K562 (cell line): ENCODE measurements around the gene TRIM33. TPM values are rescaled to one million over a fixed set of nuclear protein-coding genes. Genes with fewer than 3 reads are reported as not detected.

Experiments used
- ARID2 ChIP-seq: fragments of 450-650 bp; IDR thresholded peaks from 2 replicates; pipeline ENCODE4 v1.6.1; 2017; ENCODE audit warnings: antibody characterized with exemption, mild to moderate bottlenecking
- ATF7 ChIP-seq: fragments of 450-650 bp; IDR thresholded peaks from 2 replicates; pipeline ENCODE4 v1.7.1; 2014; ENCODE audit warnings: mild to moderate bottlenecking, moderate library complexity
- GTF2B ChIP-seq: IDR thresholded peaks from 2 replicates; pipeline ENCODE4 v1.6.1; 2011; ENCODE audit not compliant: insufficient read length; ENCODE audit errors: extremely low read depth
- HMBOX1 ChIP-seq: sonication (generic); IDR thresholded peaks from 2 replicates; pipeline ENCODE4 v1.6.1; 2016
- JUND ChIP-seq, 2 experiments: IDR thresholded peaks; 2 replicates in 1 of 2; 3 replicates in 1 of 2; pipeline ENCODE4 v1.6.1; 2011; ENCODE audit warnings: borderline replicate concordance in 2 of 2, low read depth in 2 of 2, low read length in 2 of 2, improper control_type of control experiment in 1 of 2, missing biosample characterization in 1 of 2, missing genetic modification characterization in 1 of 2, missing genetic modification reagents in 1 of 2
- KHSRP ChIP-seq: fragments of 450-650 bp; IDR thresholded peaks from 2 replicates; pipeline ENCODE4 v1.6.1; 2017
- MCM3 ChIP-seq: fragments of 450-650 bp; IDR thresholded peaks from 2 replicates; pipeline ENCODE4 v1.6.1; 2016
- MEF2A ChIP-seq: IDR thresholded peaks from 2 replicates; pipeline ENCODE4 v1.6.1; 2011; ENCODE audit warnings: low read depth, mild to moderate bottlenecking, low read length, moderate library complexity; ENCODE audit not compliant: control insufficient read depth
- SIN3A ChIP-seq, 2 experiments: fragments of 150-350 bp in 1 of 2; IDR thresholded peaks; 2 replicates each; pipeline ENCODE4 v1.6.1; 2011 to 2016; ENCODE audit warnings: borderline replicate concordance in 2 of 2, low read depth in 2 of 2, low read length in 2 of 2, mild to moderate bottlenecking in 2 of 2, moderate library complexity in 2 of 2; ENCODE audit not compliant: control insufficient read depth in 1 of 2
- SMAD1 ChIP-seq: fragments of 150-350 bp; IDR thresholded peaks from 2 replicates; pipeline ENCODE4 v1.6.1; 2014; ENCODE audit warnings: low read length, low read depth; ENCODE audit not compliant: partially characterized antibody
- SNRNP70 ChIP-seq: fragments of 200-400 bp; formaldehyde crosslinking; optimal IDR thresholded peaks from 2 replicates; pipeline ENCODE3; 2017; ENCODE audit warnings: low read depth, low read length
- SRSF9 ChIP-seq: fragments of 200-400 bp; formaldehyde crosslinking; IDR thresholded peaks from 2 replicates; pipeline ENCODE4 v1.6.1; 2017; ENCODE audit warnings: low read depth, low read length, borderline replicate concordance
- SUPT5H ChIP-seq: fragments of 450-650 bp; IDR thresholded peaks from 2 replicates; pipeline ENCODE4 v1.6.1; 2016
- ZNF143 ChIP-seq: sonication (generic); formaldehyde crosslinking; IDR thresholded peaks from 2 replicates; pipeline ENCODE4 v1.9.0; 2022; ENCODE audit warnings: mild to moderate bottlenecking, missing genetic modification reagents
- ZNF354B ChIP-seq: fragments of 250-450 bp; sonication (Bioruptor Pico); IDR thresholded peaks from 2 replicates; pipeline ENCODE4 v1.4.0; 2020
- polyA plus RNA-seq, 8 experiments: library from polyadenylated mRNA; depleted of rRNA in 4 of 8; stranded (reverse) in 5 of 8; unstranded in 3 of 8; fragments of >200 nt; fragmentation: Nextera tagmentation in 2 of 8; fragmentation: Illumina TruSeq in 1 of 8; extraction: Ambion mirVana in 2 of 8; extraction: Trizol in 1 of 8; gene quantifications; 2 replicates each; pipeline versions ENCODE4 v1.2.1 to v1.2.3, GENCODE V29; 2011 to 2014; ENCODE audit warnings: inconsistent platforms in 1 of 8, missing spikeins in 1 of 8
- total RNA-seq, 7 experiments: library from RNA; depleted of rRNA in 6 of 7; stranded (reverse); fragments of >200 nt in 6 of 7; fragmentation: Illumina TruSeq in 2 of 7; extraction: Trizol in 2 of 7; gene quantifications; 2 replicates each; pipeline versions ENCODE4 v1.2.1 to v1.2.3, GENCODE V29; 2011 to 2021; ENCODE audit warnings: low replicate concordance in 1 of 7
- TF ChIP-seq, protein P1 (sequence below): fragments of 450-650 bp; IDR thresholded peaks from 2 replicates; pipeline ENCODE4 v1.6.1; 2016; ENCODE audit warnings: mild to moderate bottlenecking, moderate library complexity

TRIM33 gene
- total and polyA plus RNA-seq, 9 of the 15 experiments (the other 6 are each of a cell fraction or from before 2014, with no cell fraction given): 9.3 to 58.4 (median 40.2) TPM

GRCh38 chr1:114346480-114347029 lies 164.4 kb downstream of the TRIM33 start (continued):
- TF ChIP-seq, protein P1, sequence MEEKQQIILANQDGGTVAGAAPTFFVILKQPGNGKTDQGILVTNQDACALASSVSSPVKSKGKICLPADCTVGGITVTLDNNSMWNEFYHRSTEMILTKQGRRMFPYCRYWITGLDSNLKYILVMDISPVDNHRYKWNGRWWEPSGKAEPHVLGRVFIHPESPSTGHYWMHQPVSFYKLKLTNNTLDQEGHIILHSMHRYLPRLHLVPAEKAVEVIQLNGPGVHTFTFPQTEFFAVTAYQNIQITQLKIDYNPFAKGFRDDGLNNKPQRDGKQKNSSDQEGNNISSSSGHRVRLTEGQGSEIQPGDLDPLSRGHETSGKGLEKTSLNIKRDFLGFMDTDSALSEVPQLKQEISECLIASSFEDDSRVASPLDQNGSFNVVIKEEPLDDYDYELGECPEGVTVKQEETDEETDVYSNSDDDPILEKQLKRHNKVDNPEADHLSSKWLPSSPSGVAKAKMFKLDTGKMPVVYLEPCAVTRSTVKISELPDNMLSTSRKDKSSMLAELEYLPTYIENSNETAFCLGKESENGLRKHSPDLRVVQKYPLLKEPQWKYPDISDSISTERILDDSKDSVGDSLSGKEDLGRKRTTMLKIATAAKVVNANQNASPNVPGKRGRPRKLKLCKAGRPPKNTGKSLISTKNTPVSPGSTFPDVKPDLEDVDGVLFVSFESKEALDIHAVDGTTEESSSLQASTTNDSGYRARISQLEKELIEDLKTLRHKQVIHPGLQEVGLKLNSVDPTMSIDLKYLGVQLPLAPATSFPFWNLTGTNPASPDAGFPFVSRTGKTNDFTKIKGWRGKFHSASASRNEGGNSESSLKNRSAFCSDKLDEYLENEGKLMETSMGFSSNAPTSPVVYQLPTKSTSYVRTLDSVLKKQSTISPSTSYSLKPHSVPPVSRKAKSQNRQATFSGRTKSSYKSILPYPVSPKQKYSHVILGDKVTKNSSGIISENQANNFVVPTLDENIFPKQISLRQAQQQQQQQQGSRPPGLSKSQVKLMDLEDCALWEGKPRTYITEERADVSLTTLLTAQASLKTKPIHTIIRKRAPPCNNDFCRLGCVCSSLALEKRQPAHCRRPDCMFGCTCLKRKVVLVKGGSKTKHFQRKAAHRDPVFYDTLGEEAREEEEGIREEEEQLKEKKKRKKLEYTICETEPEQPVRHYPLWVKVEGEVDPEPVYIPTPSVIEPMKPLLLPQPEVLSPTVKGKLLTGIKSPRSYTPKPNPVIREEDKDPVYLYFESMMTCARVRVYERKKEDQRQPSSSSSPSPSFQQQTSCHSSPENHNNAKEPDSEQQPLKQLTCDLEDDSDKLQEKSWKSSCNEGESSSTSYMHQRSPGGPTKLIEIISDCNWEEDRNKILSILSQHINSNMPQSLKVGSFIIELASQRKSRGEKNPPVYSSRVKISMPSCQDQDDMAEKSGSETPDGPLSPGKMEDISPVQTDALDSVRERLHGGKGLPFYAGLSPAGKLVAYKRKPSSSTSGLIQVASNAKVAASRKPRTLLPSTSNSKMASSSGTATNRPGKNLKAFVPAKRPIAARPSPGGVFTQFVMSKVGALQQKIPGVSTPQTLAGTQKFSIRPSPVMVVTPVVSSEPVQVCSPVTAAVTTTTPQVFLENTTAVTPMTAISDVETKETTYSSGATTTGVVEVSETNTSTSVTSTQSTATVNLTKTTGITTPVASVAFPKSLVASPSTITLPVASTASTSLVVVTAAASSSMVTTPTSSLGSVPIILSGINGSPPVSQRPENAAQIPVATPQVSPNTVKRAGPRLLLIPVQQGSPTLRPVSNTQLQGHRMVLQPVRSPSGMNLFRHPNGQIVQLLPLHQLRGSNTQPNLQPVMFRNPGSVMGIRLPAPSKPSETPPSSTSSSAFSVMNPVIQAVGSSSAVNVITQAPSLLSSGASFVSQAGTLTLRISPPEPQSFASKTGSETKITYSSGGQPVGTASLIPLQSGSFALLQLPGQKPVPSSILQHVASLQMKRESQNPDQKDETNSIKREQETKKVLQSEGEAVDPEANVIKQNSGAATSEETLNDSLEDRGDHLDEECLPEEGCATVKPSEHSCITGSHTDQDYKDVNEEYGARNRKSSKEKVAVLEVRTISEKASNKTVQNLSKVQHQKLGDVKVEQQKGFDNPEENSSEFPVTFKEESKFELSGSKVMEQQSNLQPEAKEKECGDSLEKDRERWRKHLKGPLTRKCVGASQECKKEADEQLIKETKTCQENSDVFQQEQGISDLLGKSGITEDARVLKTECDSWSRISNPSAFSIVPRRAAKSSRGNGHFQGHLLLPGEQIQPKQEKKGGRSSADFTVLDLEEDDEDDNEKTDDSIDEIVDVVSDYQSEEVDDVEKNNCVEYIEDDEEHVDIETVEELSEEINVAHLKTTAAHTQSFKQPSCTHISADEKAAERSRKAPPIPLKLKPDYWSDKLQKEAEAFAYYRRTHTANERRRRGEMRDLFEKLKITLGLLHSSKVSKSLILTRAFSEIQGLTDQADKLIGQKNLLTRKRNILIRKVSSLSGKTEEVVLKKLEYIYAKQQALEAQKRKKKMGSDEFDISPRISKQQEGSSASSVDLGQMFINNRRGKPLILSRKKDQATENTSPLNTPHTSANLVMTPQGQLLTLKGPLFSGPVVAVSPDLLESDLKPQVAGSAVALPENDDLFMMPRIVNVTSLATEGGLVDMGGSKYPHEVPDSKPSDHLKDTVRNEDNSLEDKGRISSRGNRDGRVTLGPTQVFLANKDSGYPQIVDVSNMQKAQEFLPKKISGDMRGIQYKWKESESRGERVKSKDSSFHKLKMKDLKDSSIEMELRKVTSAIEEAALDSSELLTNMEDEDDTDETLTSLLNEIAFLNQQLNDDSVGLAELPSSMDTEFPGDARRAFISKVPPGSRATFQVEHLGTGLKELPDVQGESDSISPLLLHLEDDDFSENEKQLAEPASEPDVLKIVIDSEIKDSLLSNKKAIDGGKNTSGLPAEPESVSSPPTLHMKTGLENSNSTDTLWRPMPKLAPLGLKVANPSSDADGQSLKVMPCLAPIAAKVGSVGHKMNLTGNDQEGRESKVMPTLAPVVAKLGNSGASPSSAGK: peak; percentile 67
- TF ChIP-seq ATF7: peak; percentile 86
- TF ChIP-seq MCM3: no peak
- peak; percentile 49 for TF ChIP-seq ZNF143 (CRISPR knock-in tag)
- no peak for TF ChIP-seq ZNF354B (CRISPR knock-in tag)
- TF ChIP-seq KHSRP: no peak
- peak; percentile 81 for TF ChIP-seq JUND (IDR thresholded peaks at IDR 0.05; ENCODE audit: borderline replicate concordance, low read depth, low read length)
- peak; percentile 67; the same call in 1 of the 3 replicates for TF ChIP-seq JUND (tag; IDR thresholded peaks at IDR 0.05; ENCODE audit: borderline replicate concordance, low read depth, low read length)
- no peak for TF ChIP-seq GTF2B
- TF ChIP-seq SMAD1: no peak
- TF ChIP-seq SRSF9: no peak
- peak; percentile 72; the same call in 1 of the 2 replicates for TF ChIP-seq HMBOX1
- TF ChIP-seq SNRNP70: no peak
- no peak for TF ChIP-seq SIN3A (IDR thresholded peaks at IDR 0.05; ENCODE audit: borderline replicate concordance in 2 of 2, control insufficient read depth in 1 of 2, low read depth in 2 of 2, low read length in 2 of 2)
- TF ChIP-seq ARID2: peak; percentile 97
- TF ChIP-seq SUPT5H: no peak
- TF ChIP-seq MEF2A: no peak
